Endothelial cell of hepatic sinusoid (primary cell): ENCODE measurements around the gene DPY19L2.
"Not testable (repeated sequence)": the region's sequence is repeated elsewhere in the genome, so short reads cannot be mapped to it uniquely, and the experiment has no call there.

Experiments used
- in situ Hi-C: cut with HindIII; loops from 2 replicates; pipeline ENCODE4 v1.10.0; 2017; ENCODE audit warnings: low sequenced_read_pairs

Gene DPY19L2

GRCh38 chr12:63663005-63663404 lies 5.3 kb downstream of the DPY19L2 start:
- in situ Hi-C loops: not testable (repeated sequence)

GRCh38 chr12:63658501-63658900 lies 9.8 kb downstream of the DPY19L2 start:
- in situ Hi-C loops: not testable (repeated sequence)

- in situ Hi-C loops: not testable (repeated sequence)
These were observed 11.9 kb downstream of the DPY19L2 start for GRCh38 chr12:63656407-63656806.

- in situ Hi-C loops: not testable (repeated sequence)
These were observed 12.6 kb downstream of the DPY19L2 start for GRCh38 chr12:63655543-63656257.

- in situ Hi-C loops: not testable (repeated sequence)
These were observed 13.8 kb downstream of the DPY19L2 start for GRCh38 chr12:63654481-63654880.

GRCh38 chr12:63649517-63649916 lies 18.8 kb downstream of the DPY19L2 start:
- in situ Hi-C loops: not testable (repeated sequence)

GRCh38 chr12:63643381-63644140 lies 24.7 kb downstream of the DPY19L2 start:
- in situ Hi-C loops: not testable (repeated sequence)

- in situ Hi-C loops: not testable (repeated sequence)
These were observed 44.0 kb downstream of the DPY19L2 start for GRCh38 chr12:63624258-63624657.

GRCh38 chr12:63615544-63615943 lies 52.7 kb downstream of the DPY19L2 start:
- in situ Hi-C loops: not testable (repeated sequence)

- in situ Hi-C loops: not testable (repeated sequence)
These were observed 57.0 kb downstream of the DPY19L2 start for GRCh38 chr12:63611285-63611684.

- in situ Hi-C loops: not testable (repeated sequence)
These were observed 59.0 kb downstream of the DPY19L2 start for GRCh38 chr12:63609281-63609680.

- in situ Hi-C loops: not testable (repeated sequence)
These were observed 63.3 kb downstream of the DPY19L2 start for GRCh38 chr12:63604985-63605384.

- in situ Hi-C loops: not testable (repeated sequence)
These were observed 73.5 kb downstream of the DPY19L2 start for GRCh38 chr12:63594828-63595227.

- in situ Hi-C loops: not testable (repeated sequence)
These were observed 83.9 kb downstream of the DPY19L2 start for GRCh38 chr12:63584426-63584825.

GRCh38 chr12:63583289-63583688 lies 85.0 kb downstream of the DPY19L2 start:
- in situ Hi-C loops: not testable (repeated sequence)

GRCh38 chr12:63577631-63578030 lies 90.7 kb downstream of the DPY19L2 start:
- in situ Hi-C loops: not testable (repeated sequence)

GRCh38 chr12:63572038-63572437 lies 96.3 kb downstream of the DPY19L2 start:
- in situ Hi-C loops: not testable (repeated sequence)

- in situ Hi-C loops: not testable (repeated sequence)
These were observed 109.8 kb downstream of the DPY19L2 start for GRCh38 chr12:63558445-63558844.

- in situ Hi-C loops: not testable (repeated sequence)
These were observed 116.9 kb downstream of the DPY19L2 start for GRCh38 chr12:63551397-63551796.

GRCh38 chr12:63549034-63549433 lies 119.3 kb downstream of the DPY19L2 start:
- in situ Hi-C loops: not testable (repeated sequence)

- in situ Hi-C loops: not testable (repeated sequence)
These were observed 122.9 kb downstream of the DPY19L2 start for GRCh38 chr12:63545298-63545916.

GRCh38 chr12:63538656-63539055 lies 129.6 kb downstream of the DPY19L2 start:
- in situ Hi-C loops: not testable (repeated sequence)
